Endothelial cell of umbilical vein (primary cell): Measurements from ENCODE around the gene GPR161.

Source experiments
- CTCF ChIP-seq, 2 donors: IDR thresholded peaks; 1 replicate in 1 of 2; 2 replicates in 1 of 2; pipeline ENCODE4 v1.5.1; 2011; ENCODE audit warnings: low read length in 2 of 2, mild to moderate bottlenecking in 2 of 2, moderate library complexity in 2 of 2, control low read depth in 1 of 2, inconsistent platforms in 1 of 2, low read depth in 1 of 2; ENCODE audit not compliant: insufficient read depth in 1 of 2; ENCODE audit errors: extremely low read depth in 1 of 2
- EZH2 ChIP-seq: IDR thresholded peaks from 2 replicates; pipeline ENCODE4 v1.6.1; 2012; ENCODE audit warnings: borderline replicate concordance, low read depth, mild to moderate bottlenecking, moderate library complexity, low read length, inconsistent platforms; ENCODE audit not compliant: severe bottlenecking

DNA sequence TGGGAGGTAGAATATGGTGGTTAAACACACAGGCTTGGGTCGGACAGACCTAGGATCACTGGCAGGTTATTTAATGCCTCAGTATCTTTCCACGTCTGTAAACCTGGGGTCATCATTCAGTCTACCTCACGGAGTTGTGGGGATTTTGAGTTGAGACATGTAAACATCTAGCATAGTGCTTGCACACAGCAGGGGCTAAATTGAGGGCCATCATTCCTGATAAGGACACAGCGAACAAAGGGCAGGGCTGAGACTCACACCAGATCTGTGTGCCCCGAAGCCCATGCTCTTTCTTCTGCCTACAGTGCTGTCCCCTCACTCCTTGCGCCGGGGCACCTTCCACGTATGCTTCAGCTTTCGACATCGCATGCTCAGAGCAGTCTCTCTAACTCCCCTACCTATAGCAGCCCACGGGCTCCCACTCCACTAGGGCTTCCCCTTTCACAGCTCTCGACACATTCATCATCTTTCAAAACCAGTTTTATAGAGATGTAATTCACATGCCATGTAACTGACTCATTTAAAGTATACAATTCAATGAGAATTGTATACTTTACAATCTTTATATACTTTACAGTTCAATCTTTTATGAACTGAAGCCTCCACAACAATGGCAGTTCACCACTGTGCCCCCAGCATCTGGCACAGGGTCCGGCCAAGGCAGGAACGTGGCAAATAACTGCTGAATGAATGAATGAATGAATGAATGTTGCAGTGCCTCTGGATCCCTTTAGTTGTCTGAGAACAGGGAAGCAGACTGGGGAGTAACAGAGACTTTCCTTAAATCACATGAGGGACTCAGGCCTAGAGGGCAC is 48.0 kb downstream of the GPR161 start:
- no peak for TF ChIP-seq CTCF (IDR thresholded peaks at IDR 0.05; ENCODE audit: extremely low read depth in 1 of 2, insufficient read depth in 1 of 2, low read depth in 1 of 2, low read length in 2 of 2)
- no peak for TF ChIP-seq EZH2
